GM18499 (cell line): ENCODE results near the gene PLBD1.

ENCODE experiments used
- ATAC-seq: cut with Tn5 transposase; IDR thresholded peaks from one replicate; pipeline ENCODE4 v1.9.1; 2021; ENCODE audit warnings: moderate number of reproducible peaks; ENCODE audit not compliant: insufficient read depth, unreplicated experiment

The PLBD1 gene, protein sequence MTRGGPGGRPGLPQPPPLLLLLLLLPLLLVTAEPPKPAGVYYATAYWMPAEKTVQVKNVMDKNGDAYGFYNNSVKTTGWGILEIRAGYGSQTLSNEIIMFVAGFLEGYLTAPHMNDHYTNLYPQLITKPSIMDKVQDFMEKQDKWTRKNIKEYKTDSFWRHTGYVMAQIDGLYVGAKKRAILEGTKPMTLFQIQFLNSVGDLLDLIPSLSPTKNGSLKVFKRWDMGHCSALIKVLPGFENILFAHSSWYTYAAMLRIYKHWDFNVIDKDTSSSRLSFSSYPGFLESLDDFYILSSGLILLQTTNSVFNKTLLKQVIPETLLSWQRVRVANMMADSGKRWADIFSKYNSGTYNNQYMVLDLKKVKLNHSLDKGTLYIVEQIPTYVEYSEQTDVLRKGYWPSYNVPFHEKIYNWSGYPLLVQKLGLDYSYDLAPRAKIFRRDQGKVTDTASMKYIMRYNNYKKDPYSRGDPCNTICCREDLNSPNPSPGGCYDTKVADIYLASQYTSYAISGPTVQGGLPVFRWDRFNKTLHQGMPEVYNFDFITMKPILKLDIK

DNA sequence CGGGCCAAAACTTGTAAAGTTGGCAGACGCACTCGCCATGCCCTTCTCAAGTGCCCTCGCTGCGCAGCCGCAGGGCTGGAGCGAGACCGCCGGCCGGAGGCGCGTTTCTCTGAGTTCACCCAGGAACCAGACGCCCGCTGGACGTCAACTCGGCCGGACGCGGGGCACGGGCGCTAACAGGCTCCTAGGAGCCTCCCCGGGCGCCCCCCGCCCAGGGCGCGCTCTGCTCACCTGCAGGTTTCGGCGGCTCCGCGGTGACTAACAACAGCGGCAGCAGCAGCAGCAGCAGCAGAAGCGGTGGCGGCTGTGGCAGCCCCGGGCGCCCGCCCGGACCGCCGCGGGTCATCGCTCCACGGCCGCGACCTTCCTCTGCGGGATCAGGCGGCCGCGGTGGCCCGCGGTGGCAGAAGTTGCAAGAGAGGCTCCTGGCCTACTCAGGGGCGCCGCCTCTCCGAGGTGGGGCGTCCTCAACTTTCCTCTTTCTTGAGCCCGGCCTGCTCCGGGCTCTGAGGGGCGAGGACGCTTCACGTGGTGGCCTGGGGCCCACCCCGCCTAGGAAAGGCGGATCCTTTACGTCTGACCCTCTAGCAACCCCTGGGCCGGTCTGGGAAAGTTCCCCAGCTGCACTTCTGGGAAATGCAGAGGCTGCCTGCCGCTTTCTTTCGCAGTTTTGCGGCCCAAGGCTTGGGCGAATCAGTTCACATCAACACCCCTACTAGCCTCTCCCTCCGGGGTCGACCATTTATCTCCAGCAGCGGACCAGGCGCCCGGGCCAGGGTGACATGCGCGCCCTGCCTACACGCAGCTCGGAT, at the start of gene PLBD1:
Gene PLBD1 (minus strand): TSS at position 533 of the 812 bp plus-strand sequence. CDS start 187 bp downstream, at position 346.
- no peak for ATAC-seq

DNA sequence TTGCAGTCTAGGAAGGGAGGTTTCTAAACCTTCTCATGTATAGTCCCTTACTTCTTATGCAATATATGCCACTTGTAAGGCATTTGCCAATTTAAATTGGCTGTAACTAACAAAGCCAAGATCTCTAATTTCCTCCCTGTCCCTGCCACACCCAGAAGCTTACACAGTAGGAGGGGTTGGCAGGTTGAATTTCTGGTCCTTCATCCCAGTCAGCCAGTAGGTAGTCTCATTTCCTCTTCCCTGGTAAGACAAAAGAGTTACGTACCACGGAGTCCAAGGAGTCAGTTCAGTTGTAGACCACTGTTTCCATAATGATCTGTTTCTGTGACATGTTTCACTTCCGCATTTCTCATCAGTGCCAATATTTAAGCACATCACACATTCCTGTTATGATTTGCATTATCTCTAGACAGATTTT, 47.0 kb upstream of the PLBD1 start:
- peak; percentile 39 for ATAC-seq

DNA sequence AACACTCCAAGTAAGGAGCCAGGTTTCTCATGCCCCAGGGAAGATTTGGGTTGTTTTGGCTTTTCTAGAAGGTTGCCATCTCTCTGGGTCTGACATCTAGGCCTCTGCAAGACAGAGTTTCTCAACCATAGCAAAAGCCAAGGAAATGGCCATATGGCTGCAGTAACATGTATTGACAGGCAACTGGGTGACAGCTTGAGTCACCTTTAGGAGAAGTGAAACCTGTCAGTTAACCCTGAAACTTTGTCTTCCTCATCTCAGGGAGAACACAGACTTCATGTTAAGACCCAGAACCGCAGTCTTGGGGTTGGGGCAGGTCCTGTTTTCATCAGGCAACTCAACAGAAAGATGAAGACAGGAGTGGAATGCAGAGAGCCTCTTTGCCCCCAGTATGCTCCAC, 46.0 kb upstream of the PLBD1 start:
- peak; percentile 93 for ATAC-seq

DNA sequence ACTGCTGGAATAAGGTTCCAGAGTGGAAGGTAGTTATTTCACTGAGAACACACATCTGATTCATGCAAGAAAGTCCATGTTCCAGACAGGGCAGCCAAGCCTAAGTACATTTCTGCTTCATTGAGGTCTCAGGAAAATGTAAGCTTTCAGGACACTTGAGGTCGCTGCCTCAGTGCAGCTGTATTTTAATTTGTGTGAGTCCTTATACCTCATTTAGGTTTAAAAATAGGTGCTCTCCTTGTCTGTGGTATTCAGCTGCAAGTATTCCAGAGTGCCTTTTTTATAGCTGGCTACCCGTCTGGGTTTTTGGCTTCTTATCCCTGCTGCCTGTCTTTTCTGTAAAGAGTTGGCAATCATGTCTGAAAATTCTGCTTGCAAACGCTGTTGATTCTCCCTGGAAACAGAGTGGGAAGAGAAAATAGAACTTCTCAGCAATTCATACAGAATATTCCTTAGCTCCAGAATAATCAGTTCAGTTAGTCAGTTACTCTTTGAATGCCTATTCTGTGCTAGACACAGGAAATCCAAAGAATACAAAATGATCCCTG, 45.3 kb upstream of the PLBD1 start:
- ATAC-seq: no peak

DNA sequence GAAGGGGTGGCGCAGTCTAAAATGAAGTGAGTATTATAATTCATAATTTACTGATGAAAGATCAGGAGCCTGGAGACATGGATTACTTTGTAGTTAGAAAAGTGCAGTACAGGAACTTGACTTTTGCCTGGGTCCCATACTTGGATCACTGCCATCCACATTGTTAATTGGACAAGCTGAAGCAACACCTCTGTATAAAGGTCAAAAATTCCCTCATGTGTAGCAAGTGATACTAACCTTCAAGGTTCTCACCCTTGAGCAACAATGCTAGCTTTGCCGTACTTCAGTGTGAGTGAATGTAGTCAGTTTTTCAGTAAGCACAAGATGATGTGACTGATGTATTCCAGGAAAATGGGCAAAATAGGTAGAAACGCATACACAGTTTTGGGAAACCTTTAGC, 44.6 kb upstream of the PLBD1 start:
- no peak for ATAC-seq

DNA sequence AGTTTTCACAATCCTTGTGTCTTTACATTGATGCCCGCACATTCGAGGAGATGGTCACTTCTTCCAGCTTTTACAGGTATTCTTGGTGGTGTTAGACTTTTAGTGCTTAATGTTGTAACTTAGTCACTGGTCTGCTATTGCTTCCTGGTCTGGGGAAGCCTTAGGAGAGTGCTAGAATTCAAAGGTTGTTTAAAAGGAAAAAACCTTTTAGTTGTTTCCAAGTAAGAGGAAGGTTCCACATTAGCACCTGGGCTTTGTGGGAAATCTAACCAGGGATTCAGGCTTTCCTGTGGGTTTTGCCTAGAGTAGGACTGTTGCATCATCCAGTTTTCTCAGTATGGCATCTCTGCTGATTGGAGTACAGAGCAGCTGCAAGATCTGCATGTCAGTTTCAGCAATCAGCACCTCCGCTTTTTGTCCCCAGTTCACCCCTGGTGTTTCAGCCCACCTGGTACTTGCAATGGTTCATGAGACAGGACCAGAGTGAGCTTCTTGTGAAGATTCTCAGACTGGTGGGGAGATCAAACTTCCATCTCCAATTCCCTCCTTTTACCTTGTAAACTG, 44.0 kb upstream of the PLBD1 start:
- ATAC-seq: no peak

DNA sequence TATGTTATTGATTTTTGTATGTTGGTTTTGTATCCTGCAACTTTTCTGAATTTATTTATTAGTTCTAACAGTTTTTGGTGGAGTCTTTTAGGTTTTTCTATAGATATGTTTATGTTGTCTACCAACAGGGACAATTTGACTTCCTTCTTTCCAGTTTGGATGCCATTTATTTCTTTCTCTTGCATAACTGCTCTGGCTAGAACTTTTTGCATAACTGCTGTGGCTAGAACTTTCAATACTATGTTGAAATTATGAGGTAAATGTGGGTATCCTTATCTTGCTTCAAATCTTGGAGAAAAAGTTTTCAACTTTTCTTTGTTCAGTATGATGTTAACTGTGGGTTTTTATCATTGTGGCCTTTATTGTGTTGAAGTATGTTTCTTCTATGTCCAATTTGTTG, 39.9 kb upstream of the PLBD1 start:
- ATAC-seq: no peak

DNA sequence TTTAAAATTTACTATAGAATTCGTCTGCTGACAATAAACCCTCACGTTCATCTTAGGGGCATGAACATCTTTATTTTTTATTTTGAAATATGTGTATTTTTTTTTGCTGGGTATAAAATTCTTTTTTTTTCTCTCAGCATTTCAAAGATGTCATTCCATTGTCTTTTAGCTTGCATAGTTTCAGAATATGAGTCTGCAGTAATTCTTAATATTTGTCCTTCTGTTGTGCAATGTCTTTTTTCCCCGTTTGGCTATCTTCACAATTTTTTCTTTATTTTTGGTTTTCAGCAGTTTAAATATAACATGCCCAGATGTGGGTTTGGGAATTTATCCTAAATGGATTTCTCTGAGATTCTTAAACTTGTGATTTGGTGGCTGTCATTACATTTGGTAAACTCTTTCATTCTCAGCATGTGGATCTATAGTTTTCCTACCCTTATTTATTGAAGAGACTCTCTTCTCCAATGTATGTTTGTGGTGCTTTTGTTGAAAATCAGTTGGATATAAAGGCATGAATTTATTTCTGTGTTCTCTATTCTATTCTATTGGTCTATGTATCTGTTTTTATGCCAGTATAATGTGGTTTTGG, 37.8 kb upstream of the PLBD1 start:
- ATAC-seq: no peak

DNA sequence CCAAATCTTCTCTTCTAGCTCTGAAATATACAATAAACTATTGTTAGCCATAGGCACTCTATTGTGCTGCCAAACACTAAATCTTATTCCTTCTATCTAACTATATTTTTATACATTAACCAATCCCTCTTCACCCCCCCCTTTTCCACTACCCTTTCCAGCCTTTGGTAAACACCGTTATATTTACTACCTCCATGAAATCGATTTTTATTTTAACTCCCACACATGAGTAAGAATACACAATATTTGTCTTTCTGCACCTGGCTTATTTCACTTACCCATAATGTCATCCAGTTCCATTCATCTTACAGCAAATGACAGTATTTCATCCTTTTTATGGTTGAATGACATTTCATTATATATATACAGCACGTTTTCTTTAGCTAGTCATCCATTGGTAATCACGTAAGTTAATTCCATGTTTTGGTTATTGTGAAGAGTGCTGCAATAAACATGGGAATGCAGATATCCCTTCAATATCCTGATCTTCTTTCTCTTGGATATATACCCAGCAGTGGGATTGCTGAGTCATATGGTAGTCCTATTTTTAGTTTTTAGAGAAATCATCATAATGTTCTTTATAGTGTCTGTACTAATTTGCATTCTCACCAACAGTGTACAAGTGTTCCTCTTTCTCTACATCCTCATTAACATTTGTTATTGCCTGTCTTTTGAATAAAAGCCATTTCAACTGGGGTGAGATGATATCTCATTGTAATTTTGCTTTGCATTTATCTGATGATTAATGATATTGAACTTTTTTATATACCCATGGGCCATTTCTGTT, 34.2 kb upstream of the PLBD1 start:
- no peak for ATAC-seq

DNA sequence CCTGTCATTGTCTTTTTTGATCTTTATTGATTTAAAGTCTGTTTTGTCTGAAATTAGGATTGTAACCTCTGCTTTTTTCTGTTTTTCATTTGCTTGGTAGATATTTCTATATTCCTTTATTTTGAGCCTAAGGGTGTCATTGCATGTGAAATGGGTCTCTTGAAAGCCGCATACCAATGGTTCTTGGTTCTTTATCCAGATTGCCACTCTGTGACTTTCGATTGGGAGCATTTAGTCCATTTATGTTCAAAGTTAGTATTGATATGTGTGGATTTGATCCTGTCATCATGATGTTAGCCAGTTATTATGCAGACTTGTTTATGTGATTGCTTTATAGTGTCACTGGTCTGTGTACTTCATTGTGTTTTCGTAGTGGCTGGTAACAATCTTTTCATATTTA, 29.8 kb upstream of the PLBD1 start:
- no peak for ATAC-seq

DNA sequence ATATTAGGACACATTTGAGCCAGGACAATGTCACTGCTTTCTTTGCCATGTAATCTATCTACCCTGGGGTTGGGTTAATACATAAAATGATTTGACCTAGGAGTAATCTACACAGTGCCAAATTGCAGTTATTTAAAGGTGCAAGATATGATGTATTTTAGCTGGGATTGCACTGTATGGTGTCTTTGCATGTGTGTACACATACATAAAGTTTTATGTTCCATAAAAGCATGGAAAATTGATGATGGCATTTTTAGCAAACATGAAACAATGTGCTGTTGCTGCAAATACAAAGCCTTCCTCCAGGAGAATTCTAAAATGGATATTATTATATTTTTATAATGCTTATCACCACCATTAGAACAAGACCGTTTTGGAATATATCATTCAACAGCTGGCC, 24.0 kb upstream of the PLBD1 start:
- ATAC-seq: no peak

DNA sequence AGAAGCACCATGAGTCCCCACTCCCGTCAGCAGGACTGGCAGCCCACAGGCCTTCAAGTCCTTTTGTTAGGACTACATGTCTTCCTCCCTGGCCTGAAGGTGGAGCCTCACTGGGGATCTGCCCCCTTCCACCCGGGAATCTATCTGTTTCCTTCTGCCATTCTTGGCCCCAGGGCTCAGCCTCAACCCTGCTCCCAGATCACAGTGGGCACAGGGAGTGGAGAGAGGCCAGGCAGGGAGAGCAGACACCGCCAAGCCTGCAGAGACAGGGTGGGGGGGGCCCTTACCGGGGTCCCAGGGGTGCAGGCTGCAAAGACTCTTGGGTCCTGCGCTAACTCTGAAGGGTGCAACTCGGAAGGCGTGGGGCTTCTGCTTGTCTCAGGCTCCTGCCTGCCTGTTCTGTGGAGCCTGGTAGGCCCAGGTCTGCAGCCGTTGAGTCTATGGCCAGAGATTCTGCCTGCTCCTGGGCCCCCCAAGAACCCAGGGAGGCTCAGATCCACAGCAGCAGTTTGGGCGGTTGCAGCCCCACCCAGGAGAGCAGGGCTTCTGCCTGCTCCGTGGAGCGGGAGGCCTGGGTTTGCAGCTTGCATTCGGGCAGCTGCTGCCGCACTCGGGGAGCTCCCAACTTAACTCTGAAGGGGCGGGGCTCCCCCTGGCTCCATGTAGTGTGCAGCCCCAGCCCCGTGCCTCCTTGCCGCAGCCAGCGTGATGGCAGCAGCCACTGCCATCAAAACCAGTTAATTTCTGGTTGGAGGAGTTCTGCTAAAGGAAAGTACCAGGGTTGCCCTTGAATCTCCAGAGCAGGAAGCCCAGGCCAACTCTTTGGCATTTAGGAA, 21.7 kb upstream of the PLBD1 start:
- ATAC-seq: no peak

DNA sequence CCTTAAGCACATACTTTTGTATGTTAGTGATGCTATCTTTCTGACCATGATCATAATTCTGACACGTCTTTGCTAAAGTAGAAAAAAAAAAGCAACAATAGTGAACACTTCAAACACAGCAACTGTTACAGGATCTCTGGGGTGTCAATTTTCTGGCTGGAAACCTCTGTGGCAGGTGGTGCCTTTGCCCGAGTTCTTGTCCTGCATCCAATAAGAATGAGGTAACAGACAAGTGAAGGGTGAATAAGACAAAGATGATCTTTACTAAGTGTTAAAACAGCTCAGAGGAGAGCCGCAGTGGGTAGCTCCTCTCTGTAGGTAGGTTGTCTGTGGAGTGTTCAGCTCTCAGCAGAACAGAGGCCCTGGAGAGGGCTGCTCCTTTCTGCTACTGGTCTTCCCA, 20.9 kb upstream of the PLBD1 start:
- no peak for ATAC-seq

DNA sequence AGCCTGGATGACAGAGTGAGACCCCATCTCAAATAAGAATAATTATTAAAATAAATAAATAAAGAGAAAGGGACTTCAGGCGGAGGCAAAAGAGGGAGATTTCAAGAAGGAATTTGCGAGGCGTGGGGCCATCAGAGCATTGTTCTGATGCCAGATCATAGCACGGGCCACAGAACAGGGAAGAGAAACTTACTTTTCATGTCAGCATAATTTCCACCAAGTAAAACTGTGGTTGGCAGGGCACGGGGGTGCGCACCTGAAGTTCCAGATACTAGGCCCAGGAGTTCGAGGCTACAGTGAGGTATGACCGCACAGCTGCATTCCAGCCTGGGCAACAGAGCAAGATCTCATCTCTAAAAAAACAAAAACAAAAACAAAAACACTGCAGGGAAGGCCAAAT, 11.0 kb upstream of the PLBD1 start:
- ATAC-seq: no peak

DNA sequence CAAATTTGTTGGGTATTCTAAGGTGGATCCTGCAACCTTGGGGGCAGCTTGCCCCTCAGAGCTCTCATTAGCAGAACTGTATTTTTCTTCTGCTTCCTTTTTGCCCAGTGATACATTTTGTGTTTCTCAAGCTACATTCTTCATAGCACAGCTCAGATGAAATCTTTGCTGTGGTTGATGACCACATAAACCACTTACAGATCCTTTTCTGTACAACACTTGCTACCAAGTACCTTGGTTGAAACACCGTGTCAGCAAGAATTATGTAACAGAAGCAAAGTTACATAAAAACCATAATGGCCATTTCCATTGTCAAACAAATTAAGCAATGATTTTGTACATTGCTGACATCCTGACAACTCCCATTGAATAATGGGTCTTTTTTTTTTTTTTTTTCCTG, 9.7 kb upstream of the PLBD1 start:
- no peak for ATAC-seq

DNA sequence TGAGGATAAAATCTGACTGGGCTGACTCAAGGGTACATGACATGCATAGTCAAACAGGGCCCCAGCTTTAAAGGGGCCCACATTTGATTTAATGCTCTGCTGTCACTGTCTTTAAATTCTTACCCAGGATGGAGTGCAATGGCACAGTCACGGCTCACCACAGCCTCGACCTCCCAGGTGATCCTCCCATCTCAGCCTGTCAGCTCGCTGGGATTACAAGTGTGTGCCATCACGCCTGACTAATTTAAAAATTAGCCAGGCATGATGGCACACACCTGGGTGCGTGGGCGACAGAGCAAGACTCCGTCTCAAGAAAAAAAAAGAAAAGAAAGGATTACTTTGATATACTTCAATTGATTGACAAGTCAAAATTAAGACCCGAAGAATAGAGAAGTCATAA, 9.2 kb upstream of the PLBD1 start:
- ATAC-seq: no peak

DNA sequence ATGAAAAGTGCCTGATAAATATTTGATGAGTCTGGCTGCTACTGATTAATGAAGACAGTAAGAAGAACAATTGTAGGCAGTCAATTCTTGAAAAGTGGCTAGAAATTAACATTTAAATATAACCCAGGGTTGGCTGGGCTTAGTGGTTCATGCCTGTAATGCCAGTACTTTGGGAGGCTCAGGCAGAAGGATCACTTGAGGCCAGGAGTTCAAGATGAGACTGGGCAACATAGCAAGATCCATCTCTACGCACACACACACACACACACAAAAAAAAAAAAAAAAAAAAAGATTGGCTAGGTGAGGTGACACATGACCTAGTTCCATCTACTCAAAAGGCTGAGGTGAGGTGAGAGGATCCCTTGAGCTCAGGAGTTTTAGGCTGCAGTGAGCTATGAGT, 7.9 kb upstream of the PLBD1 start:
- no peak for ATAC-seq

DNA sequence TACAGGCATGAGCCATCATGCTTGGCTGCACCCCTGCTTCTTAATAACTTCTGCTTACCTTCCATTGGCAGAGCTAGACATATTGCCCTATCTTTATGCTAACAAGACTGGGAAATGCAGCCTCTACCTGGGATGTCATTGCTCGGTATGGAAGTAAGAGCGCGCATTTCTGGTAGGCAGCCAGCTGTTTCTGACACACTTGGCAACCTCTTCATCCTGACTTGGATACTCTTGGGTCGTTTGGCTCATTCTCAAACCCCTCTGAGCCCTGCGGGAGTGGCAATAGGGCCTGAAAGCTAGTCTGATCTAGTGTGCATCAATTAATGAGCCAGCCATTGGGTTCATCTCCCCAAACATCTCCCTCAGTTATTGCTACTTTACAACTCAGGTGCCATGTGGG, 5.4 kb upstream of the PLBD1 start:
- ATAC-seq: no peak

DNA sequence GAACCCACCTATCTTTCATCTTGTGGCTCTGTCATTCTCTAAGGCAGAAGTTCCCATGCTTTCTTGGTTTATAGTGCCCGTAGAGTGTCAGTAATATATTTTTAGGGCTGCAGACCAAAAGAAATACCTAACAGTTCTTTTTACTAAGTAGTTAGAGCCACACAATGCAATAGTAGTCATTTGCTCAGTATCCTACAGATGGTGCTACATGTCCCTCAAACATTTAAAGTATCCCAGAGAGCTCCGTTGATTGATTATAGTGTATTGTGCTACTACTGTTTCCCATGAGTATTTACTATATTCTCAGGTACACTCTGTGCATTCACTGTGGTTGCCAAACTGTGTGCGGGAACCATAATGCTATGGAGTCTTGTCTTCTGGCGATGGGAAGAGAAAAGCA, 4.7 kb upstream of the PLBD1 start:
- no peak for ATAC-seq
